ENCODE results near the gene SLC25A10. TPM values are rescaled to one million over a fixed set of nuclear protein-coding genes. Genes with fewer than 3 reads are reported as not detected.
A peak's percentile ranks its signal among the peaks of the same experiment; 100 is the strongest.

Gene SLC25A10
- total RNA-seq, 4 donors from 2014 or later = 5.6 to 11.3 (median 7.6) TPM; not detected in 1

DNA sequence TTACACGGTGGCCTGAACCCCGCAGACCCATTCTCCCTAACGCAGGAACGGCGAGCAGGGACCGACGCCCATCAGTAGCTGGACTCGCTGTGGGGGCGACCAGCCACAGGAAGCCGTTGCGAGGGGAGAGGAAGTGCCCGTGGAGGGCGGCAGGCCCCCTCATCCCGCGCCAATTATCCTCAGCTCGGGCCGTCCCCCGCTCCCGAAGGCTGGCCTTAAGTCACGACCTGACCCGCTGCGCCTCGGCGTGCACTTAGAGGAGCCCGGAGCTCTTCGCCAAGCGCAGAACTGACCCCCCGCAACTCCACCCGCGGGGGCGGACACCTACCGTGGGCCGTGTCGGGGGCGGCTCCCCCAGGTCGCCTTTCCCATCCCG, 28.9 kb upstream of the SLC25A10 start:
- peak overlapping the region; percentile 88 to 99 for H3K4me3 ChIP-seq
- TF ChIP-seq POLR2A (IDR thresholded peaks at IDR 0.05) = no peak
- TF ChIP-seq, protein P1, sequence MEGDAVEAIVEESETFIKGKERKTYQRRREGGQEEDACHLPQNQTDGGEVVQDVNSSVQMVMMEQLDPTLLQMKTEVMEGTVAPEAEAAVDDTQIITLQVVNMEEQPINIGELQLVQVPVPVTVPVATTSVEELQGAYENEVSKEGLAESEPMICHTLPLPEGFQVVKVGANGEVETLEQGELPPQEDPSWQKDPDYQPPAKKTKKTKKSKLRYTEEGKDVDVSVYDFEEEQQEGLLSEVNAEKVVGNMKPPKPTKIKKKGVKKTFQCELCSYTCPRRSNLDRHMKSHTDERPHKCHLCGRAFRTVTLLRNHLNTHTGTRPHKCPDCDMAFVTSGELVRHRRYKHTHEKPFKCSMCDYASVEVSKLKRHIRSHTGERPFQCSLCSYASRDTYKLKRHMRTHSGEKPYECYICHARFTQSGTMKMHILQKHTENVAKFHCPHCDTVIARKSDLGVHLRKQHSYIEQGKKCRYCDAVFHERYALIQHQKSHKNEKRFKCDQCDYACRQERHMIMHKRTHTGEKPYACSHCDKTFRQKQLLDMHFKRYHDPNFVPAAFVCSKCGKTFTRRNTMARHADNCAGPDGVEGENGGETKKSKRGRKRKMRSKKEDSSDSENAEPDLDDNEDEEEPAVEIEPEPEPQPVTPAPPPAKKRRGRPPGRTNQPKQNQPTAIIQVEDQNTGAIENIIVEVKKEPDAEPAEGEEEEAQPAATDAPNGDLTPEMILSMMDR (IDR thresholded peaks at IDR 0.05) = no peak
- intact Hi-C loops (cut with DNase I; ENCODE audit: low total_unique reads) = no loop called here

DNA sequence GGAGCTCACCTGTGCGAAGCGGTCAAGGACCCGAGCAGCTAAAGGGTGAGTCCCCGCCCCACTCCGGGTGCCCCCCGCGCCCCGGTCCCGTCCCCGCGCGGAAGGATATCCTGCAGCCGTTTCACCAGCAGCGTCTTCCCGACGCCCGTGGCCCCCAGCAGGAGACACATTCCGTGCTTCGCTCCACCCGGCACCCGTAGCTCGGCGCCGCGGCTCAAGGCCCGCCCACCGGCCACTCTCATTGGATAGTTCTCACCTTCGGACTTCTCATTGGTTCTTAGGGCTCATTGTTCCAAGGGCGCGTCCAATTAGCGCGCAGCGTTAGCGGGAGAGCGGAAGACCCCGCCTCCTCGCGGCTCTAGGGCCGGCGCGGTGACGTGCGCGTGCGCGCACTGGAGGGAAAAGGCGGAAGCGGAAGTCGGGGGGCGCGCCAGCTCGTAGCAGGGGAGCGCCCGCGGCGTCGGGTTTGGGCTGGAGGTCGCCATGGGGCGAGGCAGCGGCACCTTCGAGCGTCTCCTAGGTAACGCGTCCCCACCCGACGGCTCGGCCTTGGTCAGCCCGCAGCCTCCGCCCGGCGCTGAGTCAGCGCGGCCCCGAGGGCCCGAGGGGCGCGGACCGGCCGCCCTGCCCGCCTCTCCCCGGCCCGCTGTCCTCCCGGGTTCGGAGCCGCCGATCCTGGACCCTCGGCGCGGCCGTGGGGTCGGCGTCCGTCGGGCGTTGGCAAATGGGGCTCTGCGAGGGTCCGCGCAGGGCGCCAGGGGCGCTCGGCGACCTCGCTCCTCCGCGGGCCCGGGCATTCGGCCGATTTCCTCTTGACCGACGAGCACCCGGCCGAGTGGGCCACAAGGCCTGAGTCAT, 28.3 kb upstream of the SLC25A10 start, which contains the start of the genes ARL16 and HGS:
Gene ARL16, minus strand, starts transcription at position 214 of the 858 bp plus-strand sequence. Its CDS starts 44 bp downstream, at position 170.
Gene HGS, plus strand, starts transcription at position 428 of the 858 bp plus-strand sequence. Its CDS starts 56 bp downstream, at position 484.
- peak in 1 of 2 donors; percentile 71 for TF ChIP-seq POLR2A (IDR thresholded peaks at IDR 0.05)
- TF ChIP-seq, protein P1 (IDR thresholded peaks at IDR 0.05) = peak in 1 of 4 experiments; percentile 30
- Histone ChIP-seq H3K27me3 (no peaks in the 10 kb centered on the region), H3K4me3 (peak within 1 kb of the TSS; percentile 88 to 99), H3K4me1 (peaks cover 7 to 19% of the 10 kb centered on the region in 2 donors), H3K9me3 (no peaks in the 10 kb centered on the region), H3K36me3 (no peaks in the 10 kb centered on the region), H3K27ac (peak within 1 kb of the TSS; percentile 73 to 86)
- intact Hi-C loops (cut with DNase I; ENCODE audit: low total_unique reads) = no loop called here
- peak; percentile 98 to 99 for DNase-seq

More for the DNA sequence above, 28.9 kb upstream of the SLC25A10 start:
- H3K27ac ChIP-seq = peak overlapping the region; percentile 73 to 86
- no peak for DNase-seq
- no peaks in the 10 kb centered on the region for H3K36me3 ChIP-seq
- no peaks in the 10 kb centered on the region for H3K9me3 ChIP-seq
- H3K27me3 ChIP-seq = no peaks in the 10 kb centered on the region
- peaks cover 7 to 19% of the 10 kb centered on the region in 2 donors for H3K4me1 ChIP-seq

DNA sequence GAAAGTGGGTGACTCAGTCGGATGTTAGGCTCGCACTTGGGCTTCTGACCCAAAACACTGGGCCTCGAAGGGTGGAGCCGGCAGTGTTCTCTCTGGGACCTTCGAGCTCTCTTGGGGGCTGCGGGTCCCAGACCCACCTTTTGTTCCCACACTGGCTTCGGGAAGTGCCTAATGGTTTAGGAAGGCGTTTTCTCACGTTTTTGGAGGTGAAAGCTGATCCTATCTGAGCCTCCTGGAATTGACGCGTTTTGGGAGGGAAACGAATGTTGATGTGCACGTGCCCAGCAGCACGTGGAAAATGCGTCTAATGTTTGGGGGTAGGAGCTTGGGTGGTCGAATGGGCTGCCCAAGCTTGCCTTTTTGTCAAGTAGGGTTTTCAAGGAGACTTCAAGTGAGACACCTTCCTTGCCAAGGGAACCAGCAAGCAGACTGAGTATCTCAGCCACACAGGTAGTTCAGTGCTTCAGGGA, 27.6 kb upstream of the SLC25A10 start:
- TF ChIP-seq, protein P1 (IDR thresholded peaks at IDR 0.05) = no peak
- TF ChIP-seq POLR2A (IDR thresholded peaks at IDR 0.05) = no peak
- peak overlapping the region; percentile 42 to 73 for H3K27ac ChIP-seq

DNA sequence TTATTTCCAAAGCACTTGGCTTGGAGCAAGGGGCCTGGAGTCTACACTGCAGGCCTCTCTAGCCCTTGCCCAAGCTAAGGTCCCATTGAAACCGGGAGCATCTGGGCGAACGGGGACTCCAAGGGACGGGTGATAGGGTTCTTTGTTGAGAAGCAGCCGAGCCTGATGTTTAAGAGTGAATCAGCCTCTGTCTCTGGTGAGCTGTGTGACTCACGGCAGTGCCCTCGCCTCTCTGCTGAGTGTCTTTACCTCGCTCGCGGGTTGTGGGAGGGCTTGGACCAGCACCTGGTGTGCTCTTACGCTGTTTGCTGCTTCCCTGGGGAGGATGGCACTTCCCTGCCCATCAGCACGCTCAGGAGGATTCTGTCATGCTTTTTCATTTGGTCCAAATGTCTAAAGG, 27.0 kb upstream of the SLC25A10 start:
- H3K9me3 ChIP-seq = no peaks in the 10 kb centered on the region
- TF ChIP-seq, protein P1 (IDR thresholded peaks at IDR 0.05) = no peak
- TF ChIP-seq POLR2A (IDR thresholded peaks at IDR 0.05) = no peak
- H3K4me1 ChIP-seq = peaks cover 7 to 19% of the 10 kb centered on the region in 2 donors
- intact Hi-C loops (cut with DNase I; ENCODE audit: low total_unique reads) = no loop called here
- no peak for DNase-seq
- H3K27ac ChIP-seq = no peak overlapping the region
- H3K27me3 ChIP-seq = no peaks in the 10 kb centered on the region
- H3K36me3 ChIP-seq = no peaks in the 10 kb centered on the region
- H3K4me3 ChIP-seq = peak overlapping the region; percentile 88 to 99

More for the DNA sequence above, 27.6 kb upstream of the SLC25A10 start:
- H3K4me1 ChIP-seq = peaks cover 7 to 19% of the 10 kb centered on the region in 2 donors
- no peaks in the 10 kb centered on the region for H3K27me3 ChIP-seq
- intact Hi-C loops (cut with DNase I; ENCODE audit: low total_unique reads) = no loop called here
- no peak for DNase-seq
- no peaks in the 10 kb centered on the region for H3K36me3 ChIP-seq
- H3K4me3 ChIP-seq = peak overlapping the region; percentile 88 to 99
- H3K9me3 ChIP-seq = no peaks in the 10 kb centered on the region

DNA sequence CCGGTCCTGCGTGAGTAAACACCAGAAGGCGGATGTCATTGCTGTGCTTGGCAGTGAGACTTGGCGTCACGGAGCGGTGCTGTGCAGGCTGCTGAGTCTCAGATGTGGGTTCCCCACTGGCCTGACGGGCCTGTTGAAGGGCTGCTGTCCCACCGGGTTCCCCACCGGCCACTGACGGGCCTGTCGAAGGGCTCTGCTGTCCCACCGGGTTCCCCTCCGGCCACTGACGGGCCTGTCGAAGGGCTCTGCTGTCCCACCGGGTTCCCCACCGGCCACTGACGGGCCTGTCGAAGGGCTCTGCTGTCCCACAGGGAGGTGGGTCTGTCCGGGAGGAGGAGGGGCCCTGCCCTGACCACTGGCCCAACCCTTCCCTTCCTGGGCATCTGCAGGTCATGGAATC, 25.5 kb upstream of the SLC25A10 start:
- no peak overlapping the region for H3K27ac ChIP-seq
- TF ChIP-seq, protein P1 (IDR thresholded peaks at IDR 0.05) = no peak
- no peak for TF ChIP-seq POLR2A (IDR thresholded peaks at IDR 0.05)
- no peak for DNase-seq

More for the DNA sequence above, 25.5 kb upstream of the SLC25A10 start:
- Histone ChIP-seq H3K4me1 (peaks cover 7 to 19% of the 10 kb centered on the region in 2 donors), H3K27me3 (no peaks in the 10 kb centered on the region), H3K9me3 (no peaks in the 10 kb centered on the region), H3K4me3 (no peak overlapping the region), H3K36me3 (no peaks in the 10 kb centered on the region)
- intact Hi-C loops (cut with DNase I; ENCODE audit: low total_unique reads) = no loop called here
